AG20443 (cell line): Measurements from ENCODE around the gene EVL.

ENCODE experiments used
- DNase-seq: peaks from one replicate; pipeline ENCODE4 v3.0.0; 2012; ENCODE audit warnings: low spot score, mixed read lengths

EVL gene

DNA sequence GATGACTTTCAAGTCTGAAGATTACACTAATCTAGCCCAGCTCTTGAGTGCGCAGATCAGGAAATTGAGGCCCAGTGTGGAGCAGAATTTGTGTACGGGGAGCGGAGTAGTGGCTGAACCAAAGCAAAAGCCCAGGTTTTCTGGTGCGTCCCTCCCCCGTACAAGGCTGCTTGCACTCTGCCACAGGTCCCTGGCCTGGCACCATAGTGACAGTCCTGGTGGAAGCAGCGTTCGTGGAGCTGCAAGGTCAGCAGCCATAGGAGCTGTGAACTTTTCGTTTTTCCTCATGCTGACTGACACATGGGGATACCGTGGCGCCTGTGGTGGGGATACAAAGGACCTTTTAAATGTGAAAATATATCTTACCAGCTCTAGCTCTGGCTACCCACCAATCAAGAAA is 1.7 kb downstream of the EVL start:
- no peak for DNase-seq

DNA sequence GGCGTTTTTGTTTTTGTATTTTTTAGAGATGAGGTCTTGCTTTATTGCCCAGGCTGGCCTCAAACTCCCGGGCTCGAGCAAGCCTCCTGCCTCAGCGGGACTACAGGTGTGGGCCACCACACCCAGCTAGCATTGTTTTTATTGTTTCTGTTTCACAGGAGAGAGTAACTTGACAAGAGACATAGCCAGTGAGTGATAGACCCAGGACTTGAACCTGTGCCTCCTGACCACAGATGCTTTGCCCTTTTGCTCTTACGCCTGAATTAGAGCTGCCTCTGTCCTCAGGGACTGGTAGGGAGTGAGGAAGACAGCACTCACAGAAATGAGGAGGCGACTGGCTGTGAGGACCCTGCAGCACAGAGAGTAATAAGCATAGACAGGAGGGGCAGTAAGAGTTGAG is 2.3 kb downstream of the EVL start:
- DNase-seq: no peak

DNA sequence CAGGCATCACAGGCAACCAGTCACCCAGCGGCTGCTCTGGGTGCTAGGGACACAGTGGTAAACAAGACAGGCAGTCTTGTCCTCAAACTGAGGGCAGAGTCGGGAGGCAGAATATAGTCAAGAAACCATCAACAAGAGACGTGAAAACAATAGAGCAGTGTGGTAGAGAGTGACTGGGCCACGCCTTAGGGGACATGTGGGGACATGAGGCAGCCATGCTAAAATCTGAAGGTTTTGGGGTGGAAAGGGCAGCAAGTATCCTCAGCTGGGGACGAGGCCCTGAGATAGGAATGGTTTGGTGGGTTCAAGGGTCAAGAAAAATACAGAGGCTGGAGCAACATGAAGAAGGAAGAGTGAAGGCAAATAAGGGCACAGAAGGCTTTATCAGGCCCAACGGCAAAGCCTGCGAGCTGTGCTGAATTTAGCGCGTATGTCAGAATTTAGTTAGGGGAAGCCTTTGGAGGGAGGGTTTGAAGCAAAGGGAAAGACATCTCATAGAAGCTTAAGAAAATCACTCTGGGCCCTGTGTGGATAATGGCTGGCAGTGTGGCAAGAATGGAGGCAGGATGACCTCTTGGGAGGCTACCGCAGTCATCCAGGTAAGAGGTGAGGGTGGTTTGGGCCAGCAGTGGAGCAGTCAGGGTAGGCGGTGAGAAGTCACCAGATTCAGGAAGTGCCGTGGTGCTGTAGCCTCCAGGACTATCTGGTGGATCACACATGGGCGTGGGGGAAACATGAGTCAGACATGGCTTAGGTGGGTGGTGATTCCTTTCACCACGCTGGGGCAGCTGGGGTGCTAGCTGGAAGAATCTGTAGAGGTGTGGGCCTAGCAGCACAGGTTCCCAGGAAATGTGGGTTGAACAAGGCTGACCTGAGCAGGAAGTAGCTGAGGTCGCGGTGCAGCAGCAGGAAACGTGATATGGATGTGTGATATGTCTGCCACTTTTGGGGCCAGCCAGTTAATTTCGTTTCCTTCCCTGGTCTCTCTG is 3.0 kb downstream of the EVL start:
- DNase-seq: no peak

DNA sequence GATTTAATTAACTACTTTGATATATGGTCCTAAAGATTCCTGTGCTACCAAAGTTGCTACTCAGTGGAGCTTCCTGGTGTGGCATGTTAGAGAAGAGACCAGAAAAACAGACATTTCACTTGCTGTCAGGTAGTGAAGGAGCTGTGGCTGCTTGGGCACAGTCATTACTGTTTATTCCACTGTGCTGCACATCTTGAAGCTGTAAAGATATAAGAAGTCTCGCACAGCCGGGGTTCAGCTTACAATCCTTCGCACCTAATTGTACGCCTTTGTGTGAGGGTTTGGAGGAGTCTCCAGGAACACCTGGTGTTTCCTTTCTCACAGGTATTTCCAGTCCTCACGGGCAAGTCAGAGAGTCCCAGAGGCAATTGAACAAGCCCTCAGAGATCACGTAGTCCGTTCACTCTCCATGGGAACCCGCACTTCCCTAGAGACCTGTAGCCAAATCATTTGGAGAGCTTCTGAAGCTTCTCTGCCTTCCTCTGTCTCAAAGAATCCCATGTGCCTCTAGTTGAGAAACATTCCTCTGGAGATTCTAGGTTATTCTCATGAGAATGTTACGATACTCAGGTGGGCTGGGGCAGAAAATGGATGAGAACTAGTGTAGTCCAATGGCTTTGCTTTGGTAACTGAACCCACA is 4.1 kb downstream of the EVL start:
- DNase-seq: no peak

DNA sequence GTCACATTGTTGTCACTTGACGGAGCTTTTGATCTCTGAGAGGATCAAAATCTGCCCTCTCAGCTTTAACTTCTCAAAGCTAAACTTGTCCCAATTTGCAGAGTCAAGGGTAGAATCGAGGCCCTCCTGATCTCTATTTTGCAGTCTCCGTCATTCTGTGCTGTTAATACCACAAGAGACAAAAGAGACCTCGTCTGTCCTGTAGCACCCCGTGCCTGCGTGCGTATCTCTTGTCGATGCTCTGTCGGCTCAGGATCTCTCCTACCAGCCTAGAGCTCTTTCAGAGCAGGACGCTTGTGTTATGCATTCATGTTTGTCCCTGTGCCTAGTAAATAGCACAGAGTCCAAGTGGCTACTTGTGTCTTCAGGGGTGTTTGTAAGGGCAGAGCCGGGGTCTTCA is 5.1 kb downstream of the EVL start:
- no peak for DNase-seq

DNA sequence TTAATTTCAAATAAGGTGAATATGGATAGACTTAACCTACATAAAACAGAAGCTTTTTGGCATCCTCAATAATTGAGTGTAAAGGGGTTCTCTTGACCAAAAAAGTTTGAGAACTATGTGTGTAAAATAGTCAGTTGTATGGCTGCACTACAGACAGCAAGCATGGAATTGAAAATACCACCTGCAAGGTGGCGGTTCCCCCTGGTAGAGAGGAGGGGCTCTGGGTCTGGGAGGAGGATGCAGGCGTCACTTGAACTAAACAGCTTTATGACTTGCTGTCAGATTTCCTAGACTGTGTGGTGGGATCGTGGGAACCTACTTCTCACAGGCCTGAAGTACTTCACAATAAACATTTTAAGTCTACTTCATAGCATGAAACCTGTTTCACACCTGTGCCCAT is 6.3 kb downstream of the EVL start:
- no peak for DNase-seq

DNA sequence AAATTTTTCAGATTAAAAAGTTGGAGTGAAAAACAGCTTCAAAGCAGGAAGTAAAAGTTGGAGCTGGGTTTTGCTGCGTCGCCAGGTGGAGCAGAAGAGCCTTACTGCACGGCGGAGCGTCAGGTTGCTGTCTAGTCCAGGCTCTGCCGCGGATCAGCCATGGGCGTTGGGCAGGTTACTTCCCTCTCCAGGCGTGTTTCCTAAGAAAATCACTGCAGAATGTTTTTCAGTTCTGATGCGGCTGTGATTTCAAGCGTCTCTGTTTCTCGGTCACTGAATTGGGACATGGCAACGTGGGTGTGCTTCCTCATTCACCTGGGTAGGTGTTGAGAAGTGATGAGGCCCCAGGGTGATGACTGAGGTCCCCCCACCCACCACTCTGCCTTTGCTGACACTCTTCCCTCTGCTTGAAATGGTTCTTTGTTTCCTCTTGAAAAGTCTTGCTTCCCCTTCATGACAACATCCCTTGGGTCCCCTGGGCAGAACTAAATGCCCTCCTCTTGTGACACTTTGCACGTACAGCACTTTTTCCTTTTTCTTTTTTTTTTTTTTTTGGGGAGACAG is 7.6 kb downstream of the EVL start:
- DNase-seq: no peak

DNA sequence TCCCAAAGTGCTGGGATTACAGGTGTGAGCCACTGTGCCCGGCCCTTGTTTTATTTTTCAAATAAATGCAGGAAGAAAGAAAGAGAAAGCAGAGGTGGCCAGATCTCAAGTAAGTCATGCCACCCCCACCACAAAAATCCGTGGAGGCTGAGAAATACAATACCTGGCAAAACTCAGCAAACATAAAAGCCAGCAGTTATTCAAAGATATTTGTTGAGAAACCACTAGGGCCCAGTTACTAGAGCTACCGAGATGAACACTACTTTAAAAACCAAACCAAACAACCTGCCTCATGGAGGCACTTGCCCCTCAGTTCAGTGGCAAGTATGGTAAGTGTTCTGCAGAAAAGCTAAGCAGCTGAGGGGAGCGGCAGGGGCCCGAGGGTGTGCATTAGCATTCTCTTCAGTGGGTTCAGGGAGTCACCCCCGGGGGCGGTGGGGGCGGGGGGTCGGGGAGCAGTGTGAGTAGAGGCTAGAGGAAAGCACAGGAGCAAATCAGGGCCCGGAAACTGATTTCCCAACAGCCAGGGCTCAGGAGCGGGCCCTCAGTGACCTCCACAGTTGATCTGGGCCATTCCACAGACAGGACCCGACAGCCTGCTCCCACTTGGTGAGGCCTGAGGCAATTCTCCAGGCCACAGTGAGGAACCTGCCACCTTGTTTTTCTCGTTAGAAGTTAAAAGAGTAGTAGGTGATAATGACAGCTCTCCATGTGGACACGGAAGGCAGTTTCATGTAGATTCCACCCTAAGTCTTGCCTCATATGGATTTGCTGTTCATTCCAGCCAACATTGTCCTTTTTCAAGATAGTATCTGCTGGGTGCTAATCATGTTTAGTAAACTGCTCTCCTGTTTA is 8.6 kb downstream of the EVL start:
- DNase-seq: no peak

DNA sequence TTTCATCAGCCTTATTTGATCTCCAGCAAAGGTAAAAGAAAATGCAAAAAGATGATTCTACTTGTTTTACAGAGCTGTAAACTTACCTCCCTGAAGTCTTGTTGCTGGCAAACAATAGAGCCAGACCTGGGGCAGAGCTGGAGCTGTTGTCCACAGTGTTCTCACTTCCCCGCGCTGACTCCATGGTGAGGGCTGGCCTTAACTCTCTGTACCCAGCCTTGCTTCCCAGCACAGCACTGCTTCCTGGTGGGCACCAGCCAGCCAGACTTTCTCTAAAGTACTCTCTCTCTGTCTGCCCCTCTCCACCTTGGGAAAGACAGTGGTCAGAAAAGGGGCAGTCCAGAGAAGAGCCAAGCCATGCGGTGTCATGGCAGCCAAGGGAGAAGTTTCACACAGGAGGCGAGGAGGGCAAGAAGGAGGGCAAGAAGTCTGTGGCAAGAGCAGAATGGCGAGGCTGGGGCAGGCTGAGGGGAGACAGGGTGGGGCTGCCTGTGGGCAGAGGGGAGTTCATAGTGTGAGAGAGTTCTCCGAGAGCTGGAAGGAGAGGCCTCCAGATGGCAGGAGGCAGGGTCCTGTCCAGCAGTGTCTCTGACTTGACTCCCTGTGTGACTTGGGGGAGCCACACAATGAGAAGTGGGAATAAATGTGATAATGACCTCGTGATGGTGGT is 9.3 kb downstream of the EVL start:
- DNase-seq: no peak

DNA sequence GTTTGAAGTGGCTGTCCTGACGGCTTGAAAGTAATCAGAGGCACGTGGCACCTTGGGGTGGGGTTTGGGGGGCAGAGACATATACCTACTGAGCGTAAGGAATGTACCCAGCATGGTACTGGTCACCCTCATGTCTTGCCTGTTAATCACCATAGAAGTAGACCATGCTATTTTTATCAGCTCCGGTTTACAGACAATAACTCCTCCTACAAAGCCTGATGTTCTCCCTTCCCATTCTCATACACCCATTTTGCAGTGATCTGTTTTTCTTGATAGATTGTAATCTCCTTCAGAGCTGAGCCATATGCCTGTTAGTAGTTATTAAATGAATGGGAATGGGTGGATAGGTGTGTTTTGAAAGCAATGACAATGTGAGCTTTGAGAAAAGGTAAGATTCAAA is 10.5 kb downstream of the EVL start:
- DNase-seq: no peak

DNA sequence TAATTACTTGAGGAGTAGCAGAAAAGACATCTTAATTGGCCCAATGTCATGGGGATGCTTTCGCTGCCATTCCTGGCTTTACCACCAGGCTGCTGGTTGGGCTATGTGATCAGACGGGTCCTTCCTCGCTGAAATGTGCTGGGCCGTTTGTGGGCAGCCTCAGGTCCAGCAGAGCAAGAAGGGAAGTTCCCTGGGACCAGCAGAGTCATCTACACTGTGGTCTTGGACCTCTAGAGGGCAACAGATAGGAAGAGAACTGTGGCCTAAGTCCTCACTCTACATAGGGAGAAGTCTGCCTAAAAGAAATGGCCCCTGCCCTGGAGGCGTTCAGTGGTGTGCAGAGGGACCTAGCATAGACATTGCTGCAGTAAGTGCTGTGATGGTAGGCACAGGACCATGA is 10.9 kb downstream of the EVL start:
- peak; percentile 30 for DNase-seq

DNA sequence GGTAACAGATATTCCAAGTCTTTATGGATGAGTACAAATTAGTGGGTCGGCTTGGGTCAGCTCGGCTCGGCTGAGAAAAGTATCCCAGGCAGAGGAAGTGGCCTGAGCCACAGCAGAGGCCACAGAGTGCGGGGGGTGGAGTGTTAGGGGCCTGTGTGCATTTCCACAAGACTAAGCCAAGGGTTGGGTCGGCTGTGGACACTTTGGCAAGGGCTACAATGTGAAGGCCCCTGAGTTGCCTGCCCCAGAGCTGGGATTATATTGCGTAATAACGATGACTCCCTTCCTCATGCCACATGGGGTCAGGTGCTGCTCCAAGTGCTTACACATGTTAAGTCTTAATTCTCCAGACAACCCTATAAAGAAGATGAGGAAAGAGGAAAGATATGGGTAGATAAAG is 11.4 kb downstream of the EVL start:
- peak; percentile 82 for DNase-seq

DNA sequence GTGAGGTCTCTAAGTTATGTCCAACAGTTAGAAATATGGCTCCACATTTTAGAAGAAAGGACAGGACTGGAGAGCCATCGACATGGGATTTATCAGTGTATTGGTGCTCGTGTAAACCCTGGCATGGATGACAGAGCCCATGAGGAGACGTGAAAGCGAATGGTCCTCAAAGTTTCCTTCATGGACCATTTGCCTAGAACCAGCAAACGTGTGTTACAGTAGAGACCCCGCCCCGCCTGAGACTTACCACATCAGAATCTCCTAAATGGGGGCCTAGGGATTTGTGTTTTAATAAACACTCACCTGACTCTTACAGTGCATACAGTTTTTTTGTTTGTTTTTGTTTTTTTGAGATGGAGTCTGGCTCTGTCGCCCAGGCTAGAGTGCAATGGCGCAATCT is 12.2 kb downstream of the EVL start:
- DNase-seq: no peak

DNA sequence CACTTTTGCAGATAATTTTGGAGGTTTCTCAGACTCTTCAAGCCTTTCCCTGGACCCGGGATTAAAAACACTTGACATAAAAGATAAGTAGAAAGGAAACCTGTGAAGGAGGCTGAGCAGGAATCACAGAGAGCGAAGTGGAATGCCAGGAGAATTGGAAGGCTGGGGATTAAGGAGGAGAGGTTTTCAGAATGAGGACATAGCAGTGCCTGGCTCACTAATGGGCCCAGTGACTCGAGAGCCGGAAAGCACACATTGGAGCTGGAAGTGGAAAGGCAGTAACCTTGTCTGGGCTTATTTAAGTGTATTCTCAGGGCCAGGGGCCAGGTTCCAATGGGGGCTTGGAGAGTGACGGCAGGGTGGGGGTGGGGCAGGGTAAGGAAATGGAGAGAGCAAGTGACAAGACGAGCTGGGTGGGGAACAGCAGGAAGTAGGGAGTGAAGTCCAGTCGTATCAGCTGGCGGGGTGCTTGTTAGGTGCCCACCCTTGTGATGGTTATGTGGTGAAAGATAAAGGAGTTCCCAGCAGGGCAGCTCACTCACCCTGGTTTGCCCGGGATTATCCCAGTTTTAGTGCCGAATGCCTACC is 13.1 kb downstream of the EVL start:
- no peak for DNase-seq

DNA sequence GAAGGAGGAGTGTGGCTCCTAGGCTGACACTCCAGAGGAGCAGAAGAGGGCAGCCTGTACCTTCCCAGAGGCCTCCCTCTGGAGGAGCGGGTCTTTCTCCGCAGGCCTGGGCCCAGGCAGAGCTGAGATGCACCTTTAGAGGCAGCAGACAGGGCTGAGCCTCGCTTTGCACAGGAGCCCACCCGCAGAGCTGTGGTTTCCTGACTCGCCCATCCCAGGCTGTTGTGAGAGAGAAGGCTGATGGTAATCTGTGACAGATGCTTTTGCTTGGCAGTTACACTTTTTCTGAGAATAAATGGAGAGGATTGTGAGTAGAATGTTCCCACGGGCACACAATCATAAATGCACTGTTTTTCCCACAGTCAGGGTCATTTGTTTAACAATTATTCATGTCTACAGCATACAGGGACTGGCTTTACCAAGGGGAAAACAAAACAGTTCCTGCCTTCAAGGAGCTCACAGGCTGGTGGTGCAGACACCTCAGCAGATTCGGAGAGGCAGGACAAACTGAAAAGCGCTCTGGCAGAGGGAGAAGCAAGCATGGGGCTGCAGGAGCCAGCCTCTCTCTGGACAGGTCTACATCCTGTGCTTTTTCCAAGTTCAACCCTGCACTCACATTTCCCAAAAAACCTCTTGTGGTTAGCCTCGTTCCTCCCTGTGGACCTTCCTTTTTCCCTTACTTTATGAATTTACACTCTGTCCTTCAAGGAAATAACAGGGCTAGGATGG is 13.9 kb downstream of the EVL start:
- peak; percentile 66 for DNase-seq

DNA sequence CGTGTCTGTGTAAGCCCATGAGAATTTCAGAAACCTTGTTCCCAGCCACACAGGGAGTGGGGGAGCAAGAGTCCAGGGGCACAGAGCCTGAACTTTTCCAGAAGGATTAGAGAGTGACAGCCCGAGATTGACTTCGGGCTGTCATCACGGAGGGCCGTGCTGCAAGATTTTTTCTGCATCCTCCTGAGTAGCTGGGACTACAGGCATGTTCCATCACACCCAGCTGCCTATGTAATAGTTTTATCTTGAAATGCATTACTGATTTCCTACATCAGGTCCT is 14.4 kb downstream of the EVL start:
- DNase-seq: no peak

DNA sequence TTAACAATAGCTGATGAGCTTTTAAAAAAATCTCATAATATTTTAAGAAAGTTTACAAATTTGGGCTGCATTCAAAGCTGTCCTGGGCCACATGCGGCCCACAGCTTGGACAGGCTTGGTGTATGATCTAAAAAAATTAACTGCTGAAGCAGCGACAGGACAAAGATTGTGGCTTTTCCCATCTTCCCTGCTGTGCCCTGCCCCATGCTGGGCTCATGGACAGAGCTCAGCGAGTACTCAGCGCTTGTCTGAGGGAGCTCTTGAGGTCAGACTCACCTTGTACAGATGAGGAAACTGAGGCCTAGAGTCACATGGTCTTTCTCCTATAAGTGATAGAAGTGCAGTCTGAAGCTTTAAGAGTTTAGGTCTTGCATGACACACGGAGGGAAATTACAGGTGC is 15.0 kb downstream of the EVL start:
- no peak for DNase-seq

DNA sequence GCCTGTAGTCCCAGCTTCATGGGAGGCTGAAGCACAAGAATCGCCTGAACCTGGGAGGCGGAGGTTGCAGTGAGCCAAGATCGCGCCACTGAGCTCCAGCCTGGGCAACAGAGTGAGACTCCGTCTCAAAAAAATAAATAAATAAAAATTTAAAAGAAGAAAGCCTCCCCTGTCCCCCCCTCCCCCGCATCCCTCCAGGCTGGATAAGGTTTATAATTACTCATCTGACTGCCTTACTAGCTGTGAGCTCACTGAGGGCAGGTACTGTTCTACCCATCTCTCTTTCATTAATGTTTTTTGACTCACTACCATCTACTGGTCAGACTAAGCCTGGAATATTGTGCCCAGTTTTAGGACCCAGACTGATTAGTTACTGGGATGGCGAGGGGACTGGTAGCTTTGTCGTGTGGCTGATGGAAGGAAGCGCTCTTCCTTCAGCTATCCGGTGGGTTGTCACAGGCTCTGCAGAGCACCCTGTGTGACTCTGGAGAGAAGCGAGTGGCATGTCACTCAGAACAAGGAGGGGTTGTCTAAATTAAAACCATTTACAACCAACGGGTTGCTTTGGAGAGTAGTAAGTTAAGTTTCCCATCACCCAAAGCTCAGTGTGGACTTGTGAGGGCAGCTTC is 16.9 kb downstream of the EVL start:
- DNase-seq: no peak

DNA sequence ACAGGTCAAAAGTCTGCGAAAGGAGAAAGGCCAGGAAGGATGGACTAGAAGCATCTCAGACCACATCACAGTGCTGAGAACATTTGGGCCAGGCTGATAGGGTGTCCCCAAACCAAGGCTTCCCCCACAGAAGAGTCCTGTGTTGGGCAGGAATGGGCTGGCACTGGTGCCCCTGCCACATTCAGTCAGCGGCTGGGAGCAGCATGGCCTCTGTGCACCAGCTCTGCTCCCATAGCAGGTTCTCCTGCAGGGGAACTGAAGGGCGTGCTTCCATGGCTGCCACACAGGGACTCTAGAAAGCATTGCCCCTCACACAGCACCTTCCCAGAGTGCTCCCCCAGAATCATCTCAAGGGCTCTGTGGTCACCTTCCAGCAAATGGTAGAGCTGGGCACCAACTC is 17.5 kb downstream of the EVL start:
- no peak for DNase-seq

DNA sequence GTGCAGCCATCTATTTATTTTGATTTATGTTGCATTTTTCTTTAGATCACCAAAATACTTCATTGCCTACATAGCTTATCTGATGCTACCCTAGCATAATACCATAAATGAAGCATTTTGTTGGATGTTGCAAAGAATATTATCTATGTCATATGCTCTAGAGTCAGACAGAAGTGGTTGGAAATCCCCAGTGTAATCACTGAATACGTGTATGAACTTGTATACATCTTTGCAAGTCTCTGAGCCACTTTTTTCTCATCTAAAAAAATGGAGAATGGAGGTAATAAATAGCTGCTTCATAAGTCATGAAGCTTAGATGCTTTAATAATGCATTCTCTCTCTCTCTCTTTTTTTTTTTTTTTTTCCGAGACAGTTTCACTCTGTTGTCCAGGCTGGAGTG is 18.5 kb downstream of the EVL start:
- DNase-seq: no peak
